K562 (cell line): Measurements from ENCODE around the gene TRIM25. TPM values are rescaled to one million over a fixed set of nuclear protein-coding genes. Genes with fewer than 3 reads are reported as not detected.

Source experiments
- KDM1A ChIP-seq, 2 experiments: fragments of 450-650 bp; IDR thresholded peaks; 2 replicates each; pipeline ENCODE4 v1.6.1; 2016; ENCODE audit warnings: mild to moderate bottlenecking in 2 of 2
- THAP12 ChIP-seq: fragments of 250-450 bp; sonication (Bioruptor Pico); IDR thresholded peaks from 2 replicates; pipeline ENCODE4 v1.9.0; 2021; ENCODE audit warnings: mild to moderate bottlenecking, inconsistent platforms
- THRAP3 ChIP-seq: fragments of 450-650 bp; IDR thresholded peaks from 2 replicates; pipeline ENCODE4 v1.6.1; 2016; ENCODE audit warnings: mild to moderate bottlenecking, inconsistent platforms, borderline replicate concordance
- ZMIZ1 ChIP-seq, 2 experiments: fragments of 150-350 bp in 1 of 2; IDR thresholded peaks; 2 replicates each; pipeline ENCODE4 v1.6.1; 2012 to 2016; ENCODE audit warnings: low read depth in 2 of 2, low read length in 2 of 2, mild to moderate bottlenecking in 1 of 2, moderate library complexity in 1 of 2
- ZNF407 ChIP-seq: fragments of 450-650 bp; IDR thresholded peaks from 2 replicates; pipeline ENCODE4 v1.6.1; 2016; ENCODE audit warnings: low read depth
- ZNF668 ChIP-seq: fragments of 250-450 bp; sonication (Bioruptor Pico); IDR thresholded peaks from 2 replicates; pipeline ENCODE4 v1.8.0; 2022; ENCODE audit warnings: mild to moderate bottlenecking, inconsistent platforms
- polyA plus RNA-seq, 8 experiments: library from polyadenylated mRNA; depleted of rRNA in 4 of 8; stranded (reverse) in 5 of 8; unstranded in 3 of 8; fragments of >200 nt; fragmentation: Nextera tagmentation in 2 of 8; fragmentation: Illumina TruSeq in 1 of 8; extraction: Ambion mirVana in 2 of 8; extraction: Trizol in 1 of 8; gene quantifications; 2 replicates each; pipeline versions ENCODE4 v1.2.1 to v1.2.3, GENCODE V29; 2011 to 2014; ENCODE audit warnings: inconsistent platforms in 1 of 8, missing spikeins in 1 of 8
- total RNA-seq, 7 experiments: library from RNA; depleted of rRNA in 6 of 7; stranded (reverse); fragments of >200 nt in 6 of 7; fragmentation: Illumina TruSeq in 2 of 7; extraction: Trizol in 2 of 7; gene quantifications; 2 replicates each; pipeline versions ENCODE4 v1.2.1 to v1.2.3, GENCODE V29; 2011 to 2021; ENCODE audit warnings: low replicate concordance in 1 of 7
- TF ChIP-seq, protein P1 (sequence below), 2 experiments: fragments of 450-650 bp; IDR thresholded peaks; 2 replicates each; pipeline ENCODE4 v1.6.1; 2018; ENCODE audit warnings: mild to moderate bottlenecking in 2 of 2, low read depth in 1 of 2; ENCODE audit not compliant: partially characterized antibody in 2 of 2

Gene TRIM25
- total and polyA plus RNA-seq, 9 of the 15 experiments (the other 6 are each of a cell fraction or from before 2014, with no cell fraction given): 5.9 to 49.5 (median 24.5) TPM

- no peak for TF ChIP-seq ZNF407
- TF ChIP-seq KDM1A (IDR thresholded peaks at IDR 0.05): peak; percentile 89 to 91
- no peak for TF ChIP-seq ZNF668 (CRISPR knock-in tag)
- no peak for TF ChIP-seq ZMIZ1 (IDR thresholded peaks at IDR 0.05; ENCODE audit: low read depth in 2 of 2, low read length in 2 of 2)
- TF ChIP-seq, protein P1, sequence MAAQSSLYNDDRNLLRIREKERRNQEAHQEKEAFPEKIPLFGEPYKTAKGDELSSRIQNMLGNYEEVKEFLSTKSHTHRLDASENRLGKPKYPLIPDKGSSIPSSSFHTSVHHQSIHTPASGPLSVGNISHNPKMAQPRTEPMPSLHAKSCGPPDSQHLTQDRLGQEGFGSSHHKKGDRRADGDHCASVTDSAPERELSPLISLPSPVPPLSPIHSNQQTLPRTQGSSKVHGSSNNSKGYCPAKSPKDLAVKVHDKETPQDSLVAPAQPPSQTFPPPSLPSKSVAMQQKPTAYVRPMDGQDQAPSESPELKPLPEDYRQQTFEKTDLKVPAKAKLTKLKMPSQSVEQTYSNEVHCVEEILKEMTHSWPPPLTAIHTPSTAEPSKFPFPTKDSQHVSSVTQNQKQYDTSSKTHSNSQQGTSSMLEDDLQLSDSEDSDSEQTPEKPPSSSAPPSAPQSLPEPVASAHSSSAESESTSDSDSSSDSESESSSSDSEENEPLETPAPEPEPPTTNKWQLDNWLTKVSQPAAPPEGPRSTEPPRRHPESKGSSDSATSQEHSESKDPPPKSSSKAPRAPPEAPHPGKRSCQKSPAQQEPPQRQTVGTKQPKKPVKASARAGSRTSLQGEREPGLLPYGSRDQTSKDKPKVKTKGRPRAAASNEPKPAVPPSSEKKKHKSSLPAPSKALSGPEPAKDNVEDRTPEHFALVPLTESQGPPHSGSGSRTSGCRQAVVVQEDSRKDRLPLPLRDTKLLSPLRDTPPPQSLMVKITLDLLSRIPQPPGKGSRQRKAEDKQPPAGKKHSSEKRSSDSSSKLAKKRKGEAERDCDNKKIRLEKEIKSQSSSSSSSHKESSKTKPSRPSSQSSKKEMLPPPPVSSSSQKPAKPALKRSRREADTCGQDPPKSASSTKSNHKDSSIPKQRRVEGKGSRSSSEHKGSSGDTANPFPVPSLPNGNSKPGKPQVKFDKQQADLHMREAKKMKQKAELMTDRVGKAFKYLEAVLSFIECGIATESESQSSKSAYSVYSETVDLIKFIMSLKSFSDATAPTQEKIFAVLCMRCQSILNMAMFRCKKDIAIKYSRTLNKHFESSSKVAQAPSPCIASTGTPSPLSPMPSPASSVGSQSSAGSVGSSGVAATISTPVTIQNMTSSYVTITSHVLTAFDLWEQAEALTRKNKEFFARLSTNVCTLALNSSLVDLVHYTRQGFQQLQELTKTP (IDR thresholded peaks at IDR 0.05; ENCODE audit: low read depth in 1 of 2, partially characterized antibody in 2 of 2): peak in 1 of 2 experiments; percentile 42
- TF ChIP-seq THRAP3: no peak
- TF ChIP-seq THAP12 (CRISPR knock-in tag): no peak
Measured at GRCh38 chr17:56909742-56910508, 3.9 kb downstream of the TRIM25 start (continued).
